Measurements from ENCODE around the gene MAPKAP1. TPM values are rescaled to one million over a fixed set of nuclear protein-coding genes. Genes with fewer than 3 reads are reported as not detected.
A peak's percentile ranks its signal among the peaks of the same experiment; 100 is the strongest.

Gene MAPKAP1
- total and polyA plus RNA-seq, 2 of the 13 experiments (the other 11 are each of a cell fraction or from before 2014, with no cell fraction given) = 45.0 to 64.3 TPM

DNA sequence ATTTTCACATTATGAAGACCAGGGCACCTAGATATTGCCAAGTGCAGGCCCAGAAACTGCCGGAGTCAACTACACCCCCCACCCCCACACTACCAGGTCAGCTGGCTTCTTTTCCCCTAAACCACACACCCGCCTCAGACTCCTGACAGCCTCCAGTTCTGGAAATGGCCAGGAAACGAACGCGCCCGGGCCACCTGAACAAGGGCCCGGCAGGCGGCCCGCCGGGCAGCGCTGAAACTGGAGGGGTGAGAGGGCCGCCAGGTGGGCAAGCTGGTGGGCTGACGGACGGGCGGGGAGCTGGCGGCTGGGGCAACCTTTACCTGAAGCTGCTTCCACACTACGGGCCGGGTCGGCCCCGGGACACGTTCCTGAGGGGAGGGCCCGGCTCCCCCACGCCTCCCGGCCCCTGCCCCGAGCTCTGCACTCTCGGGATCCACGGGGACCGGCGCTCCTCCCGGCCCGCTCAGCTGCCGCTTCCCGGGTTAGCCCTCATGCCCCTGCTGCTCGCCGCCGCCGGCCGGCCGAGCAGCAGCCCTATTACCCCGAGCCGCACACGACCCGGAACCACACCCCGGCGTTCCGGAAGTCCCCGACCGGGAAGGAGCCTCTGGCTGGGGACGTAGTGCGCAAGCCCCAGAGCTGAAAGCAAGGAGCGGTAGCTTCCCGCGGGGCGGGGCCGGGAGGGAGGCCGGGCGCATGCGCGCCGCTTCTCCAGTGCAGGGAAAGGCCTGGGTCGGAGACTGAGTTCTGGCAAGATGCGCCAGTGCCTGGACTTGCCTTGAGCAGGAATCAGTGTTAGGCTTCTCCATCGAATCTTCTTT is at the start of gene MAPKAP1 (continued):
- TF ChIP-seq ZNF234 (CRISPR knock-in tag; conservative IDR thresholded peaks at IDR 0.05) (no peak), FOSL2 (CRISPR knock-in tag; IDR thresholded peaks at IDR 0.05) (no peak), NR3C1 (CRISPR knock-in tag; IDR thresholded peaks at IDR 0.05) (no peak), KMT2B (CRISPR knock-in tag; IDR thresholded peaks at IDR 0.05) (peak; percentile 98), AGO1 (IDR thresholded peaks at IDR 0.05; ENCODE audit: low read depth, low read length, poor library complexity, severe bottlenecking) (no peak), SMC3 (IDR thresholded peaks at IDR 0.05; ENCODE audit: low read length) (no peak), SRY (CRISPR knock-in tag; IDR thresholded peaks at IDR 0.05) (no peak), MAFK (conservative IDR thresholded peaks at IDR 0.05 in 1 of 2, IDR thresholded peaks at IDR 0.05 in 1 of 2; ENCODE audit: low read length in 2 of 2) (no peak), GABPA (IDR thresholded peaks at IDR 0.05; ENCODE audit: low read depth, low read length) (peak; percentile 98), GABPA (CRISPR knock-in tag; IDR thresholded peaks at IDR 0.05; ENCODE audit: low read depth) (peak; percentile 96), TBL1XR1 (IDR thresholded peaks at IDR 0.05; ENCODE audit: borderline replicate concordance, low read length, partially characterized antibody) (peak; percentile 50), TARDBP (CRISPR knock-in tag; IDR thresholded peaks at IDR 0.05) (peak; percentile 35; the same call in 1 of the 2 replicates), ZNF558 (CRISPR knock-in tag; IDR thresholded peaks at IDR 0.05; ENCODE audit: borderline replicate concordance) (no peak; the same call in 1 of the 2 replicates), ZBTB21 (CRISPR knock-in tag; IDR thresholded peaks at IDR 0.05) (no peak), ZBTB3 (CRISPR knock-in tag; IDR thresholded peaks at IDR 0.05; ENCODE audit: borderline replicate concordance, low read depth) (no peak), RARG (CRISPR knock-in tag; IDR thresholded peaks at IDR 0.05; ENCODE audit: low read depth) (no peak), CCDC6 (CRISPR knock-in tag; IDR thresholded peaks at IDR 0.05) (no peak), ZNF557 (CRISPR knock-in tag; IDR thresholded peaks at IDR 0.05) (no peak), FOXK1 (CRISPR knock-in tag; IDR thresholded peaks at IDR 0.05; ENCODE audit: borderline replicate concordance, low read depth) (no peak), ZNF720 (CRISPR knock-in tag; IDR thresholded peaks at IDR 0.05) (no peak), ZNF232 (CRISPR knock-in tag; IDR thresholded peaks at IDR 0.05; ENCODE audit: borderline replicate concordance) (no peak), DNMT3B (CRISPR knock-in tag; conservative IDR thresholded peaks at IDR 0.05) (no peak)
- TF ChIP-seq, protein P1, sequence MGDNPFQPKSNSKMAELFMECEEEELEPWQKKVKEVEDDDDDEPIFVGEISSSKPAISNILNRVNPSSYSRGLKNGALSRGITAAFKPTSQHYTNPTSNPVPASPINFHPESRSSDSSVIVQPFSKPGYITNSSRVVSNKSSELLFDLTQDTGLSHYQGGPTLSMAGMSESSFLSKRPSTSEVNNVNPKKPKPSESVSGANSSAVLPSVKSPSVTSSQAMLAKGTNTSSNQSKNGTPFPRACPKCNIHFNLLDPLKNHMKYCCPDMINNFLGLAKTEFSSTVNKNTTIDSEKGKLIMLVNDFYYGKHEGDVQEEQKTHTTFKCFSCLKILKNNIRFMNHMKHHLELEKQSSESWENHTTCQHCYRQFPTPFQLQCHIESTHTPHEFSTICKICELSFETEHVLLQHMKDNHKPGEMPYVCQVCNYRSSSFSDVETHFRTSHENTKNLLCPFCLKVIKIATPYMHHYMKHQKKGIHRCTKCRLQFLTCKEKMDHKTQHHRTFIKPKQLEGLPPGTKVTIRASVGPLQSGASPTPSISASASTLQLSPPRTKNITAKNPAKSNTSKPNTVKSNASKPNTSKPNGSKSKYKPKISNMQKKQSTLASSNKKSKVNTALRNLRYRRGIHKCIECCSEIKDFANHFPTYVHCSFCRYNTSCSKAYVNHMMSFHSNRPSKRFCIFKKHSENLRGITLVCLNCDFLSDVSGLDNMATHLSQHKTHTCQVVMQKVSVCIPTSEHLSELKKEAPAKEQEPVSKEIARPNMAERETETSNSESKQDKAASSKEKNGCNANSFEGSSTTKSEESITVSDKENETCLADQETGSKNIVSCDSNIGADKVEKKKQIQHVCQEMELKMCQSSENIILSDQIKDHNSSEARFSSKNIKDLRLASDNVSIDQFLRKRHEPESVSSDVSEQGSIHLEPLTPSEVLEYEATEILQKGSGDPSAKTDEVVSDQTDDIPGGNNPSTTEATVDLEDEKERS (CRISPR knock-in tag; IDR thresholded peaks at IDR 0.05) = no peak; the same call in 1 of the 2 replicates
- TF ChIP-seq, protein P2, sequence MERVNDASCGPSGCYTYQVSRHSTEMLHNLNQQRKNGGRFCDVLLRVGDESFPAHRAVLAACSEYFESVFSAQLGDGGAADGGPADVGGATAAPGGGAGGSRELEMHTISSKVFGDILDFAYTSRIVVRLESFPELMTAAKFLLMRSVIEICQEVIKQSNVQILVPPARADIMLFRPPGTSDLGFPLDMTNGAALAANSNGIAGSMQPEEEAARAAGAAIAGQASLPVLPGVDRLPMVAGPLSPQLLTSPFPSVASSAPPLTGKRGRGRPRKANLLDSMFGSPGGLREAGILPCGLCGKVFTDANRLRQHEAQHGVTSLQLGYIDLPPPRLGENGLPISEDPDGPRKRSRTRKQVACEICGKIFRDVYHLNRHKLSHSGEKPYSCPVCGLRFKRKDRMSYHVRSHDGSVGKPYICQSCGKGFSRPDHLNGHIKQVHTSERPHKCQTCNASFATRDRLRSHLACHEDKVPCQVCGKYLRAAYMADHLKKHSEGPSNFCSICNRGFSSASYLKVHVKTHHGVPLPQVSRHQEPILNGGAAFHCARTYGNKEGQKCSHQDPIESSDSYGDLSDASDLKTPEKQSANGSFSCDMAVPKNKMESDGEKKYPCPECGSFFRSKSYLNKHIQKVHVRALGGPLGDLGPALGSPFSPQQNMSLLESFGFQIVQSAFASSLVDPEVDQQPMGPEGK (CRISPR knock-in tag; IDR thresholded peaks at IDR 0.05) = peak; percentile 55; the same call in 1 of the 2 replicates
- TF ChIP-seq, protein P3, sequence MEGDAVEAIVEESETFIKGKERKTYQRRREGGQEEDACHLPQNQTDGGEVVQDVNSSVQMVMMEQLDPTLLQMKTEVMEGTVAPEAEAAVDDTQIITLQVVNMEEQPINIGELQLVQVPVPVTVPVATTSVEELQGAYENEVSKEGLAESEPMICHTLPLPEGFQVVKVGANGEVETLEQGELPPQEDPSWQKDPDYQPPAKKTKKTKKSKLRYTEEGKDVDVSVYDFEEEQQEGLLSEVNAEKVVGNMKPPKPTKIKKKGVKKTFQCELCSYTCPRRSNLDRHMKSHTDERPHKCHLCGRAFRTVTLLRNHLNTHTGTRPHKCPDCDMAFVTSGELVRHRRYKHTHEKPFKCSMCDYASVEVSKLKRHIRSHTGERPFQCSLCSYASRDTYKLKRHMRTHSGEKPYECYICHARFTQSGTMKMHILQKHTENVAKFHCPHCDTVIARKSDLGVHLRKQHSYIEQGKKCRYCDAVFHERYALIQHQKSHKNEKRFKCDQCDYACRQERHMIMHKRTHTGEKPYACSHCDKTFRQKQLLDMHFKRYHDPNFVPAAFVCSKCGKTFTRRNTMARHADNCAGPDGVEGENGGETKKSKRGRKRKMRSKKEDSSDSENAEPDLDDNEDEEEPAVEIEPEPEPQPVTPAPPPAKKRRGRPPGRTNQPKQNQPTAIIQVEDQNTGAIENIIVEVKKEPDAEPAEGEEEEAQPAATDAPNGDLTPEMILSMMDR (CRISPR knock-in tag; IDR thresholded peaks at IDR 0.05) = no peak

Measured in HepG2 (cell line).